H1 (cell line): ENCODE results near the gene BCL6B. TPM values are rescaled to one million over a fixed set of nuclear protein-coding genes. Genes with fewer than 3 reads are reported as not detected.

Experiments
- CBX5 ChIP-seq: fragments of 300-800, 300-1000 bp; sonication (generic); IDR thresholded peaks from 2 replicates; pipeline ENCODE4 v1.7.1; 2016; ENCODE audit warnings: antibody characterized with exemption, low read length, low read depth
- CBX8 ChIP-seq: fragments of 300-800, 300-1000 bp; sonication (generic); IDR thresholded peaks from 2 replicates; pipeline ENCODE4 v1.7.1; 2016; ENCODE audit warnings: low read depth, low read length, borderline replicate concordance
- CHD7 ChIP-seq: fragments of 300-600 bp; sonication (generic); IDR thresholded peaks from 2 replicates; pipeline ENCODE4 v1.7.1; 2012; ENCODE audit warnings: low read length, moderate library complexity, mild to moderate bottlenecking, inconsistent platforms; ENCODE audit not compliant: insufficient replicate concordance
- HDAC2 ChIP-seq, 2 experiments: fragments of 300-600 bp in 1 of 2; sonication (generic) in 1 of 2; IDR thresholded peaks; 2 replicates each; pipeline ENCODE4 v1.6.1; 2011 to 2012; ENCODE audit warnings: low read depth in 2 of 2, low read length in 2 of 2, mild to moderate bottlenecking in 2 of 2, moderate library complexity in 2 of 2, borderline replicate concordance in 1 of 2, inconsistent platforms in 1 of 2
- RBBP5 ChIP-seq: IDR thresholded peaks from 2 replicates; pipeline ENCODE4 v1.7.1; 2012; ENCODE audit warnings: low read depth, mild to moderate bottlenecking, inconsistent platforms, low read length, moderate library complexity, borderline replicate concordance
- RXRA ChIP-seq: IDR thresholded peaks from 2 replicates; pipeline ENCODE4 v1.6.1; 2011; ENCODE audit warnings: low read depth, mild to moderate bottlenecking, low read length, moderate library complexity; ENCODE audit not compliant: insufficient read depth
- SP4 ChIP-seq: IDR thresholded peaks from 2 replicates; pipeline ENCODE4 v1.6.1; 2012; ENCODE audit warnings: low read length, inconsistent platforms
- TCF12 ChIP-seq: IDR thresholded peaks from 2 replicates; pipeline ENCODE4 v1.6.1; 2011; ENCODE audit warnings: low read depth, mild to moderate bottlenecking, low read length
- ZNF274 ChIP-seq: IDR thresholded peaks from 2 replicates; pipeline ENCODE4 v1.7.0; 2012; ENCODE audit warnings: low read length, borderline replicate concordance; ENCODE audit errors: extremely low read depth
- polyA plus RNA-seq, 7 experiments: library from polyadenylated mRNA; depleted of rRNA in 3 of 7; stranded (reverse) in 5 of 7; unstranded in 2 of 7; fragments of >200 nt in 5 of 7; fragments of 200-250 nt in 2 of 7; gene quantifications; 1 replicate in 5 of 7; 2 replicates in 1 of 7; 4 replicates in 1 of 7; pipeline versions ENCODE4 v1.2.1 to v1.2.3, GENCODE V29; 2011 to 2013; ENCODE audit warnings: missing spikeins in 2 of 7, mixed read lengths in 2 of 7
- total RNA-seq: library from RNA; stranded (reverse); fragmentation: NEBNext Ultra II Directional; extraction: Animal tissue kit (Norgen Biotek cat#: 25700); gene quantifications from 2 replicates; pipeline ENCODE4 v1.2.1, GENCODE V29; 2021
- TF ChIP-seq, protein P1 (sequence below): IDR thresholded peaks from 2 replicates; pipeline ENCODE4 v1.6.1; 2012; ENCODE audit warnings: low read length, inconsistent platforms

BCL6B gene
- total and polyA plus RNA-seq, 2 of the 8 experiments (the other 6 are each of a cell fraction or from before 2014, with no cell fraction given): 6.6 to 8.7 TPM

GRCh38 chr17:7007143-7007542 is 15.7 kb upstream of the BCL6B start (continued):
- TF ChIP-seq CHD7 (no peak), SP4 (no peak), RXRA (no peak), HDAC2 (IDR thresholded peaks at IDR 0.05; ENCODE audit: borderline replicate concordance in 1 of 2, low read depth in 2 of 2, low read length in 2 of 2) (no peak), CBX8 (no peak), CBX5 (no peak), ZNF274 (no peak), TCF12 (no peak), RBBP5 (no peak)
- TF ChIP-seq, protein P1, sequence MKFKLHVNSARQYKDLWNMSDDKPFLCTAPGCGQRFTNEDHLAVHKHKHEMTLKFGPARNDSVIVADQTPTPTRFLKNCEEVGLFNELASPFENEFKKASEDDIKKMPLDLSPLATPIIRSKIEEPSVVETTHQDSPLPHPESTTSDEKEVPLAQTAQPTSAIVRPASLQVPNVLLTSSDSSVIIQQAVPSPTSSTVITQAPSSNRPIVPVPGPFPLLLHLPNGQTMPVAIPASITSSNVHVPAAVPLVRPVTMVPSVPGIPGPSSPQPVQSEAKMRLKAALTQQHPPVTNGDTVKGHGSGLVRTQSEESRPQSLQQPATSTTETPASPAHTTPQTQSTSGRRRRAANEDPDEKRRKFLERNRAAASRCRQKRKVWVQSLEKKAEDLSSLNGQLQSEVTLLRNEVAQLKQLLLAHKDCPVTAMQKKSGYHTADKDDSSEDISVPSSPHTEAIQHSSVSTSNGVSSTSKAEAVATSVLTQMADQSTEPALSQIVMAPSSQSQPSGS: no peak
